MCF 10A (cell line): ENCODE results near the gene SLC2A11. TPM values are rescaled to one million over a fixed set of nuclear protein-coding genes. Genes with fewer than 3 reads are reported as not detected.

ENCODE experiments used
- BruUV-seq: library from RNA; stranded (reverse); fragments of 400-500 nt; replicated peaks from 2 replicates; lab custom pipeline; 2021; lab: Mats Ljungman, UMichigan
- CTCF ChIA-PET: fragments of 300-600 bp; sonication (Branson Sonifier 250); formaldehyde crosslinking; extraction: SDS; loops from one replicate; lab custom pipeline; 2021; ENCODE audit warnings: antibody characterized with exemption, inconsistent platforms; lab: Yijun Ruan, JAX
- POLR2A ChIA-PET: fragments of 300-600, 350-650 bp; sonication (Branson Sonifier 250); formaldehyde crosslinking; extraction: SDS; loops from one replicate; lab custom pipeline; 2020; ENCODE audit warnings: antibody characterized with exemption, inconsistent platforms; lab: Yijun Ruan, JAX
- DNase-seq: peaks from one replicate; pipeline ENCODE4 v3.0.0-alpha.2; 2018; ENCODE audit not compliant: unreplicated experiment
- H3K27ac Mint-ChIP-seq: one replicate; pipeline ENCODE4 v1.8.0; 2022; ENCODE audit warnings: mild to moderate bottlenecking, low read depth, mixed read lengths; ENCODE audit not compliant: unreplicated experiment
- H3K27me3 Mint-ChIP-seq: one replicate; pipeline ENCODE4 v1.8.0; 2022; ENCODE audit warnings: mixed read lengths; ENCODE audit not compliant: insufficient read depth, unreplicated experiment
- H3K36me3 Mint-ChIP-seq: one replicate; pipeline ENCODE4 v1.8.0; 2022; ENCODE audit warnings: mild to moderate bottlenecking, moderate library complexity, mixed read lengths; ENCODE audit not compliant: insufficient read depth, unreplicated experiment
- H3K4me1 Mint-ChIP-seq: one replicate; pipeline ENCODE4 v1.8.0; 2022; ENCODE audit warnings: mixed read lengths; ENCODE audit not compliant: insufficient read depth, unreplicated experiment
- H3K4me3 Mint-ChIP-seq: one replicate; pipeline ENCODE4 v1.8.0; 2022; ENCODE audit warnings: mild to moderate bottlenecking, moderate library complexity, mixed read lengths; ENCODE audit not compliant: unreplicated experiment
- H3K9me3 Mint-ChIP-seq: one replicate; pipeline ENCODE4 v1.8.0; 2022; ENCODE audit warnings: mixed read lengths; ENCODE audit not compliant: unreplicated experiment
- CTCF ChIP-seq: fragments of 200-600 bp; IDR thresholded peaks from one replicate; pipeline ENCODE4 v1.8.0; 2022; ENCODE audit warnings: antibody characterized with exemption, mild to moderate bottlenecking; ENCODE audit not compliant: unreplicated experiment
- intact Hi-C: fragments of 100-400 bp; cut with micrococcal nuclease; formaldehyde crosslinking; loops from 2 replicates; pipeline ENCODE4 v1.14.1; 2022
- total RNA-seq: library from RNA; stranded (reverse); gene quantifications from 2 replicates; pipeline ENCODE4 v1.2.3, GENCODE V29; 2022

SLC2A11 gene
- total RNA-seq, 1 experiment from 2014 or later = 9.6 TPM

DNA sequence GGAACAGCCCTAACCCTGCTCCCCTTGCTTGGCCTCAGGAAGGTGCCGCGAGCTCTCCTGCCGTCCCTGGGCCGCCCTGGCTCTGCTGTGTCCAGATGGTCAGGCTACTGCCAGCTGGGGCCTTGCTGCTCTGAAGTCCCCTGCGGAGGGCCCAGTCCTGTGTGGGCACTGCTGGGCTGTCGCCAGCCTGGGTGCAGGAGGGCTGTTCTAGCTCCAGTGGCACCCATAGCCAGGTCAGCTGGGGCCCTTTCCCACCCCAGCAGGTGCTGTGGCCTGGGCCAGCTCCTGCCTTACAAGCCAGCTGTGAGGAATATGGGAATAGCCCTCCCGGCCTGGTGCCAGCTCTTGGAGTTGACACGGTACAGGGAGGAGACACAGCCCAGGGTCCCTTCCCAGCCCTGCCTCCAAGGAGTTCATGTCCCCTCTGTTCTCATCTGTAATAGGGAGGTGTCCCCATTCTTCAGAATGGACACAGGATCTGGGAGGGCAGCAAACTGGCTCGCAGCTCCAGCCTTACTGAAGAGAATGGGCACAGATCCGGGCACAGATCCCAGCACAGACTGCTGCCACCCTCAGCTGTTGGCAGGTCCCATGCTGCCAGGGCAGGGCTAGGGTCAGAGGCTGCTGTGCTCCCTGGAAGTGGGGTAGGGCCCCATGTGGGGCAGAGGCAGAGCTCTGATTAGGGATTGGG is 22.7 kb upstream of the SLC2A11 start:
- H3K27ac Mint-ChIP-seq = no peak overlapping the region
- CTCF ChIA-PET = interaction anchor here (0.6 to 0.7 kb wide), 3 partner anchors 14 to 239 kb away, joined by 3 to 4 read pairs (median 3); no protein-coding TSS in a partner anchor
- H3K4me3 Mint-ChIP-seq = no peak overlapping the region
- TF ChIP-seq CTCF = no peak
- no peaks in the 10 kb centered on the region for H3K27me3 Mint-ChIP-seq
- POLR2A ChIA-PET = interaction anchor here (0.5 to 1.4 kb wide), 5 partner anchors 10 to 59 kb away, joined by 3 read pairs; no protein-coding TSS in a partner anchor
- intact Hi-C loops = no loop called here
- peaks cover 47% of the 10 kb centered on the region for H3K36me3 Mint-ChIP-seq
- no peak for DNase-seq
- H3K9me3 Mint-ChIP-seq = no peaks in the 10 kb centered on the region
- BruUV-seq = no TSS peak
- peaks cover 5% of the 10 kb centered on the region for H3K4me1 Mint-ChIP-seq

GRCh38 chr22:23835484-23836144 is 22.1 kb upstream of the SLC2A11 start:
- intact Hi-C loops = no loop called here
- no peaks in the 10 kb centered on the region for H3K27me3 Mint-ChIP-seq
- peaks cover 41% of the 10 kb centered on the region for H3K36me3 Mint-ChIP-seq
- no TSS peak for BruUV-seq
- no peaks in the 10 kb centered on the region for H3K9me3 Mint-ChIP-seq
- POLR2A ChIA-PET = interaction anchor here (0.5 to 1.4 kb wide), 4 partner anchors 9 to 114 kb away, joined by 3 read pairs; no protein-coding TSS in a partner anchor
- no peak for TF ChIP-seq CTCF
- DNase-seq = no peak
- H3K27ac Mint-ChIP-seq = no peak overlapping the region
- peaks cover 5% of the 10 kb centered on the region for H3K4me1 Mint-ChIP-seq
- CTCF ChIA-PET = interaction anchor here (0.6 to 0.9 kb wide), 2 partner anchors 11 to 240 kb away, joined by 3 read pairs; no protein-coding TSS in a partner anchor
- no peak overlapping the region for H3K4me3 Mint-ChIP-seq

DNA sequence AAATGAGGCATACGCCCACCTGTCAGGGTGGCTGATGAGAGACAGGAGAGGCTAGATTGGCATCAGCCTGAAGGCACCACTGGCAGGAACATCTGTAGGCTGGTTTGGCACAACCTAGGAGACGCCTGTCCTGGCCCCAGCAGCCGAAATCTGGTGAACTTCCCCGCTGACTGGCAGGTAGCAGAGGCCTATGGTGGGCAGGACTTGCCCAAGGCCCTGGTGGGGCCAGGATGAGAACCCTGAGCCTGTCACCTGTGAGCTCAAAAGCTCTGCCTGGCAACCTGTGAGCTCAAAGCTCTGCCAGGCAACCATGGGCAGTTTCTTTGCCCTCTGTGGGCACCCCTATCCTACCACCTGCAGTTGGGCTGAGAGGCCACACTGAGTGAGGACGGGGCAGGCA is 21.4 kb upstream of the SLC2A11 start:
- CTCF ChIA-PET = interaction anchor here (0.8 to 0.9 kb wide), 2 partner anchors 10 to 13 kb away, joined by 3 read pairs; no protein-coding TSS in a partner anchor
- H3K27ac Mint-ChIP-seq = no peak overlapping the region
- no peaks in the 10 kb centered on the region for H3K9me3 Mint-ChIP-seq

More for the DNA sequence above, 21.4 kb upstream of the SLC2A11 start:
- DNase-seq = no peak
- no TSS peak for BruUV-seq
- POLR2A ChIA-PET = interaction anchor here (0.7 kb wide), 1 partner anchor 115 kb away, joined by 3 read pairs; no protein-coding TSS in a partner anchor
- no peak overlapping the region for H3K4me3 Mint-ChIP-seq
- intact Hi-C loops = no loop called here
- peaks cover 34% of the 10 kb centered on the region for H3K36me3 Mint-ChIP-seq
- H3K27me3 Mint-ChIP-seq = no peaks in the 10 kb centered on the region
- peaks cover 5% of the 10 kb centered on the region for H3K4me1 Mint-ChIP-seq
- TF ChIP-seq CTCF = no peak
